ENCODE measurements around the gene NFAM1. TPM values are rescaled to one million over a fixed set of nuclear protein-coding genes. Genes with fewer than 3 reads are reported as not detected.

NFAM1 gene
- total and polyA plus RNA-seq, 2 of the 4 experiments (the other 2 are of a cell fraction), result not detected

DNA sequence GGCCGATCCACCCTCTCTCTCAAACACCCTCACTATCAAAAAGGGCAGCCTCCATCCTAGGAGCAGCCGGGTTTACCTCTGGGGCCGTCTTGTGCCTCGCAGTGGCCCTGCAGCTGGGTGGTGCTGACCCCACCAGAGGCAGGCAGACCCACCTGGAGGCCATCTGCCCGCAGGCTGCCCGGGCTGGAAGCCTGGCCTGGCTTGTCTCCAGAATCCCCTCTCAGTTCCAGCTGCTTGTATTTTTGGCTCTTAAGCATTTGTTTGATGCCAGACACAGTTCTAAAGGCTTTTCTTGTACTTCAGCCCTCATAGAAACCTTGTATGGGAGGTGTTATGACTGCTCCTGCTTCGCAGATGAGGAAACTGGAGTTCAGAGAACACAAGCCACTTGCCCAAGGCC lies 4.2 kb upstream of the NFAM1 start:
- Histone ChIP-seq H2BK5ac (ENCODE audit: low read depth, low read length, poor library complexity, severe bottlenecking) (no peak overlapping the region), H2BK15ac (ENCODE audit: low read depth, low read length) (no peak overlapping the region), H3K27ac (ENCODE audit: insufficient read depth, low read length) (no peak overlapping the region), H4K91ac (ENCODE audit: insufficient read depth, low read depth, low read length) (no peak overlapping the region), H3K9me3 (ENCODE audit: control insufficient read depth, insufficient read depth, low read length) (no peaks in the 10 kb centered on the region), H4K5ac (ENCODE audit: low read depth, low read length) (no peak overlapping the region), H3K14ac (replicated peaks; ENCODE audit: low read depth, low read length) (no peak overlapping the region), H4K8ac (ENCODE audit: low read depth in 2 of 2, low read length in 2 of 2) (no peak overlapping the region), H2AK5ac (ENCODE audit: low read depth, low read length) (no peak overlapping the region), H2BK120ac (ENCODE audit: low read depth, low read length) (no peak overlapping the region), H3K4me2 (ENCODE audit: low read depth, low read length) (no peak overlapping the region), H2AFZ (replicated peaks; ENCODE audit: low read length, poor library complexity) (no peak overlapping the region), H3K36me3 (ENCODE audit: control insufficient read depth, insufficient read depth, low read length) (no peaks in the 10 kb centered on the region), H3K4me3 (ENCODE audit: insufficient read depth, low read depth, low read length) (no peak overlapping the region), H3K9me1 (ENCODE audit: insufficient read depth, low read length) (no peaks in the 10 kb centered on the region), H2AK9ac (replicated peaks; ENCODE audit: low read depth, low read length, poor library complexity) (no peak overlapping the region), H3K4me1 (ENCODE audit: control insufficient read depth, insufficient read depth, low read length) (peaks cover 3% of the 10 kb centered on the region; the same call in 1 of the 2 replicates), H4K20me1 (ENCODE audit: insufficient read depth, low read length) (no peaks in the 10 kb centered on the region), H3K23ac (ENCODE audit: low read depth, low read length) (no peak overlapping the region), H3K56ac (ENCODE audit: extremely low read depth, insufficient read depth, low read length) (no peak overlapping the region), H3K9ac (ENCODE audit: low read depth, low read length) (no peak overlapping the region), H3K4ac (ENCODE audit: low read depth, low read length) (no peak overlapping the region), H3K79me1 (ENCODE audit: low read depth in 1 of 2, low read length in 2 of 2) (no peaks in the 10 kb centered on the region), H3K27me3 (ENCODE audit: control insufficient read depth, insufficient read depth, low read length) (peaks cover 39% of the 10 kb centered on the region), H2BK20ac (ENCODE audit: low read depth, low read length) (no peak overlapping the region), H3K18ac (ENCODE audit: low read depth, low read length) (no peak overlapping the region)
- TF ChIP-seq SMC3 (IDR thresholded peaks at IDR 0.05; ENCODE audit: low read depth, low read length), result no peak
- TF ChIP-seq, protein P1, sequence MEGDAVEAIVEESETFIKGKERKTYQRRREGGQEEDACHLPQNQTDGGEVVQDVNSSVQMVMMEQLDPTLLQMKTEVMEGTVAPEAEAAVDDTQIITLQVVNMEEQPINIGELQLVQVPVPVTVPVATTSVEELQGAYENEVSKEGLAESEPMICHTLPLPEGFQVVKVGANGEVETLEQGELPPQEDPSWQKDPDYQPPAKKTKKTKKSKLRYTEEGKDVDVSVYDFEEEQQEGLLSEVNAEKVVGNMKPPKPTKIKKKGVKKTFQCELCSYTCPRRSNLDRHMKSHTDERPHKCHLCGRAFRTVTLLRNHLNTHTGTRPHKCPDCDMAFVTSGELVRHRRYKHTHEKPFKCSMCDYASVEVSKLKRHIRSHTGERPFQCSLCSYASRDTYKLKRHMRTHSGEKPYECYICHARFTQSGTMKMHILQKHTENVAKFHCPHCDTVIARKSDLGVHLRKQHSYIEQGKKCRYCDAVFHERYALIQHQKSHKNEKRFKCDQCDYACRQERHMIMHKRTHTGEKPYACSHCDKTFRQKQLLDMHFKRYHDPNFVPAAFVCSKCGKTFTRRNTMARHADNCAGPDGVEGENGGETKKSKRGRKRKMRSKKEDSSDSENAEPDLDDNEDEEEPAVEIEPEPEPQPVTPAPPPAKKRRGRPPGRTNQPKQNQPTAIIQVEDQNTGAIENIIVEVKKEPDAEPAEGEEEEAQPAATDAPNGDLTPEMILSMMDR (conservative IDR thresholded peaks at IDR 0.05; ENCODE audit: low read depth, low read length), result 0 out of 2 replicates have a peak, but pooled peaks have one; percentile 19
- WGBS, 2 experiments (ENCODE audit: extremely low coverage in 2 of 2, insufficient read length in 1 of 2), result 10% methylated on average over 2 of the region's 7 CpGs; no CpG with 5 or more reads in 1 of the 2 experiments
- POLR2A ChIA-PET (ENCODE audit: unreplicated experiment), result no interaction called here
- ATAC-seq (ENCODE audit: low read depth) (no peak), DNase-seq (no peak)
- CTCF ChIA-PET, result interaction anchor here (1.0 kb wide), 1 partner anchor 267 kb away, joined by 5 read pairs; no protein-coding TSS in a partner anchor
- in situ Hi-C loops (cut with MboI; ENCODE audit: low sequenced_read_pairs), result loop anchor here (5.0 kb wide), 1 partner anchor 339 kb away; no protein-coding TSS in a partner anchor
- intact Hi-C loops (cut with micrococcal nuclease), result loop anchor here (2.0 kb wide), 2 partner anchors 346 to 470 kb away; partner anchors contain the start of gene NDUFA6
- BruUV-seq (replicated peaks), result no TSS peak
- dilution Hi-C loops (cut with HindIII; ENCODE audit: low sequenced_read_pairs, unreplicated experiment), result no loop called here

All from IMR-90 (cell line).